Vagina (tissue), 2 donors: ENCODE results near the gene ZNF672.

ENCODE experiments used
- POLR2A ChIP-seq, 2 donors: fragments of 450-650 bp; IDR thresholded peaks; one replicate each; pipeline ENCODE4 v1.6.1; 2017; ENCODE audit warnings: antibody characterized with exemption in 2 of 2, mild to moderate bottlenecking in 2 of 2, moderate library complexity in 2 of 2
- POLR2AphosphoS5 ChIP-seq, 2 donors: sonication (generic); formaldehyde crosslinking; IDR thresholded peaks; one replicate each; pipeline ENCODE4 v1.9.0; 2017; ENCODE audit warnings: antibody characterized with exemption in 2 of 2, mild to moderate bottlenecking in 2 of 2, low read depth in 1 of 2; ENCODE audit not compliant: insufficient read depth in 1 of 2
- TF ChIP-seq, protein P1 (sequence below), 3 experiments: fragments of 450-650 bp in 2 of 3; fragments of 200-600 bp in 1 of 3; sonication (generic) in 1 of 3; IDR thresholded peaks; one replicate each; pipeline ENCODE4 v1.5.1; 2017 to 2019; ENCODE audit warnings: antibody characterized with exemption in 3 of 3, mild to moderate bottlenecking in 2 of 3, moderate library complexity in 2 of 3

DNA sequence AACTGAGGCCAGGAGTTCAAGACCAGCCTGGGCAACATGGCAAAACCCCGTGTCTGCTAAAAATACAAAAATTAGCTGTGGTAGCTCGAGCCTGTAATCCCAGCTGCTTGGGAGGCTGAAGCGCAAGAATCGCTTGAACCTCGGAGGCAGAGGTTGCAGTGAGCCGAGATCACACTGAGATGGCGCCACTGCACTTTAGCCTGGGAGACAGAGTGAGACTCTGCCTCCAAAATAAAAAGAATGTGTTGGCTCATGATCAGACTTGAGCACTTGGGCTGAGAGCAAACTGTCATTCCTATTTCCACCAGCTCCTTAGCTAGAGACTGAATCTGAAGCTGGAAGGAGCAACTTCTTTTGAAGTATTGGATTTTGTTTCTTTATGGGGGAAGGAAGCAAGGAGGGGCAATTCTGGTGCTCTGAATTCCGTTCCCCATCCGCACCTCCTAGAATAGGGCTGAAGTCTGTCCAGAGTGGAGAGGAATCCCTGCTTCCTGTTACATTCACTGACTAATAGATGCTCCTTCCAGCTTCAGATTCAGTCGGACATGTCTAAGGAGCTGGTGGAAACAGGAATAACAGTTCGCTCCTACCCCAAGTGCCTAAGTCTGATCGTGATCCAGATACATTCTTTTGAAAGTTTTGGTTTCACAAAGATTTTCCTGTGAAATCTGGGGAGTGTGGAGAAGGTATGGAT, 3.8 kb downstream of the ZNF672 start:
- TF ChIP-seq POLR2A (IDR thresholded peaks at IDR 0.05) = no peak
- TF ChIP-seq, protein P1, sequence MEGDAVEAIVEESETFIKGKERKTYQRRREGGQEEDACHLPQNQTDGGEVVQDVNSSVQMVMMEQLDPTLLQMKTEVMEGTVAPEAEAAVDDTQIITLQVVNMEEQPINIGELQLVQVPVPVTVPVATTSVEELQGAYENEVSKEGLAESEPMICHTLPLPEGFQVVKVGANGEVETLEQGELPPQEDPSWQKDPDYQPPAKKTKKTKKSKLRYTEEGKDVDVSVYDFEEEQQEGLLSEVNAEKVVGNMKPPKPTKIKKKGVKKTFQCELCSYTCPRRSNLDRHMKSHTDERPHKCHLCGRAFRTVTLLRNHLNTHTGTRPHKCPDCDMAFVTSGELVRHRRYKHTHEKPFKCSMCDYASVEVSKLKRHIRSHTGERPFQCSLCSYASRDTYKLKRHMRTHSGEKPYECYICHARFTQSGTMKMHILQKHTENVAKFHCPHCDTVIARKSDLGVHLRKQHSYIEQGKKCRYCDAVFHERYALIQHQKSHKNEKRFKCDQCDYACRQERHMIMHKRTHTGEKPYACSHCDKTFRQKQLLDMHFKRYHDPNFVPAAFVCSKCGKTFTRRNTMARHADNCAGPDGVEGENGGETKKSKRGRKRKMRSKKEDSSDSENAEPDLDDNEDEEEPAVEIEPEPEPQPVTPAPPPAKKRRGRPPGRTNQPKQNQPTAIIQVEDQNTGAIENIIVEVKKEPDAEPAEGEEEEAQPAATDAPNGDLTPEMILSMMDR (IDR thresholded peaks at IDR 0.05) = peak in 1 of 3 experiments; percentile 8
- no peak for TF ChIP-seq POLR2AphosphoS5 (IDR thresholded peaks at IDR 0.05; ENCODE audit: insufficient read depth in 1 of 2, low read depth in 1 of 2)
